Measurements from ENCODE around the gene TMEM208.

TMEM208 gene

GRCh38 chr16:67254801-67255552 is 28.0 kb downstream of the TMEM208 start:
- DNase-seq, result no peak

- DNase-seq, result no peak
These were observed 28.8 kb downstream of the TMEM208 start for GRCh38 chr16:67255553-67256221.

- DNase-seq, result no peak
These were observed 29.8 kb downstream of the TMEM208 start for GRCh38 chr16:67256701-67257230.

DNA sequence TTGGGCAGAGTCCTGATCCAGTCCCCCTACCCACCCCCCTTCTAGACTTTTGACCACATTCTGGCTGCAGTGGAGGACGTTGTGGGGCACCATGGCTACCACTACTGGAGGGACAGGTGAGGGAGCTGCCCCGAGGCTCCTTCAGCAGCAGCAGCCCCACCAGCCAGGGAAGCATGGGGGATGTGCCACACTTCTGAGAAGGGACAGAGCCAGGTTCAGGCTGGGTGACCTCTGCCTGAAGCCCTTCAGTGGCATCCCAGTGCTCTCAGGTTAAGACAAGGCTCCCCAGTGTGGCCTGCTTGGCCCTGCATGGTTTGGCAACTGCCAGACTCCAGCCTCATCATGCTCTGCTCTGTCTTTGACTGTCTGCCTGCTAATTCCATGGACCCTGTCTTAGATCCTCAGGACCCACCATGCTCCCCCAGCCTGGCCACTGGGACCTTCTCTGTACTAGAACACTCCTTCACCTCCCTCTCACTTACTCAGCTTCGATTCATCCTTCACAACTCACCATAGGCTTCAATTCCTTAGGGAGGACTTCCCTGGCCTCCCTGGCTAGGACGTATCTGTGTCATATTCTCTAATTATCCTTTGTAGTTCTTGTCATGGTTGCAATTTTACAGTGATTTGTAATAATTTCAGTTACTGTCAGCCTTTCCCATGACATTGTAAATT is 30.7 kb downstream of the TMEM208 start:
- DNase-seq, result no peak

DNA sequence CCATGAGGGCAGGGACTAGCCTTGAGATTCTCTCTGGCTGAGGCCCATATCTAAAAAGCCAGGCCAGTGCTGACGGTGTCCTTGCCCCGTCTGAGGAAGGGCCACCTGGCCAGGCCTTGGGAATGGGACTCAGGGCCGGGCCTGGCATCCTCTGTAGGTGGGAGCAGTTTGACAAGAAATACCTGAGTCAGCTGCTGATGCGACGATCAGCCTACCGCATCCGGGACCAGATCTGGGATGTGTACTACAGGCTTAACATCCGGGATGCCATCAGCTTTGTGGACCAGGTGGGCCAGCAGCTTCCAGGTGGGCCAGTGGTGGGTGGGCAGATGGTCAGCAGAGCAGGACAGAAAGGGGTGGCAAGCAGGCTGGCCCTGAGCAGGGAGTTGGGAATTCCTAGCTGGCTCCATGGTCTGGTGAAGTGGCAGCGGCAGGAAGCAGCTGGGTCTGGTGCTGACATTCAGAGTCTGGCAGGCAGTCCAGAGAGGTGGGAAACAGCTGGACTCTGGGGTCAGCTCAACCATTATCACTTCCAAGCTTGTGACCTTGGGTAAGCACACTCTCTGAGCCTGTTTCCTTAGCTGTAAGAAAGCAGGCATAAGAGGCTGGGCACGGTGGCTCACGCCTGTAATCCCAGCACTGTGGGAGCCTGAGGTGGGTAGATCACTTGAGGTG is 31.4 kb downstream of the TMEM208 start:
- DNase-seq, result no peak

DNA sequence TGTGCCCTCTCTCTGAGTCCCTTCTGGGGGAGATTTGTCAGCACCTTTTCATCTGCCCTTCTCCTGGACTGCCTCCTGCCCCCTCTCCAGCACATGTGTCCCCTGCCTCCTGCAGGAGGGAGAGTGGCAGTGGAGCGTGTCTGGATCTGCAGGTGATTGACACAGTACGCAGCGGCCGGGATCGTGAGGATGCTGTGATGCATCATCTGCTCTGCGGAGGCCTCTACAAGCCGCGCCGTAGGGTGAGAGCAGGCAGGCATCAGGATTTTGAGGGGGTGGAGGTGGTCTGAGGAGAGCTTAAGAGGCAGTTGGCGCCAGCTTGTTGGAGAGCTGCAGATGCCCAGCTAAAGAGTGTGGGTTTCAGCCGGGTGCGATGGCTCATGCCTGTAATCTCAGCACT is 32.8 kb downstream of the TMEM208 start:
- DNase-seq, result no peak

DNA sequence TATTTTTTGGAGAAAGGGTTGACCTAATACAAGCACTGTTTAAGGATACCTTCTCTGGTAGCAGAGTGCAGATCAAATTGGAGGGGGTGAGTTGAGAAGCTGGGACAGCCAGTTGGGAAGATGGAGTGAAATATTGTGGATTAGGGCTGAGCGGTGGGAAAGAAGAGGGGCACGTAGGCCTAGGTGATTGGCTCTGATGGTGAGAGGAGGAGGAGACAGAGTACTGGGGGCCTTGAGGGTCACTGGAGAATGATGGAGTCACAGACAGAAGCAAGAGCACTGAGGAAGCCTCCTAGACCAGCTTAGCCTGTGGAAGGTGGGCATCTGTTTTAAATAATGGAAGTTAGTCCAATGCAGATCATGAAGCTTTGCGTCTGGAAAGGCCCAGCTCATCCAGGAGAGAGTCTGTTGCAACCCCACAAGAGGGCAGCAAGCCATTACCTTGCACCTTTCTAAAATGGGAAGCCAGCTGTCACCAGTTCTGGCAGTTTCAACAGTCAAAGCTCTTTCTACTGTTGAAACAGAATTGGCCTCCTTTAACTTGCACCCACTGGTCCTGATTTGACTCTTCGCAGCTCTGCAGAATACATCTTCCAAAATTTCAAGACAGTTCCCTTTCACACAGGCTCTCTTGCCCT is 33.6 kb downstream of the TMEM208 start:
- DNase-seq, result peak; percentile 51

- no peak for DNase-seq
These were observed 36.3 kb downstream of the TMEM208 start for GRCh38 chr16:67263201-67263600.

DNA sequence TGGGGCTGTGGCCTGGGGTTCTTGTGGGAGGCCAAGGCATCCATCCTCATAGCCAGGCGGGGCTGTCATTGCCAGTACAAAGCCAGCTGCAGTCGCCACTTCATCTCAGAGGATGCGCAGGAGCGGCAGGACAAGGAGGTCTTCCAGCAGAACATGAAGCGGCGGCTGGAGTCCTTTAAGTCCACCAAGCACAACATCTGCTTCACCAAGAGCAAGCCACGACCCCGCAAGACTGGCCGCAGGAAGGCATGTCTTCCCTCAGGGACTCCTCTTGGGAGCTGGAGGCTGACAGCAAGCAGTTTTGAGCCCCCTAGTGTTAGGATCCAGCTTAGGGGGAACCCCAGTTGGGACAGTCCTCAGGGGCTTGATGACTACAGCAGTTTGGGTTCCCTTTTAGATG is 37.3 kb downstream of the TMEM208 start:
- no peak for DNase-seq

DNA sequence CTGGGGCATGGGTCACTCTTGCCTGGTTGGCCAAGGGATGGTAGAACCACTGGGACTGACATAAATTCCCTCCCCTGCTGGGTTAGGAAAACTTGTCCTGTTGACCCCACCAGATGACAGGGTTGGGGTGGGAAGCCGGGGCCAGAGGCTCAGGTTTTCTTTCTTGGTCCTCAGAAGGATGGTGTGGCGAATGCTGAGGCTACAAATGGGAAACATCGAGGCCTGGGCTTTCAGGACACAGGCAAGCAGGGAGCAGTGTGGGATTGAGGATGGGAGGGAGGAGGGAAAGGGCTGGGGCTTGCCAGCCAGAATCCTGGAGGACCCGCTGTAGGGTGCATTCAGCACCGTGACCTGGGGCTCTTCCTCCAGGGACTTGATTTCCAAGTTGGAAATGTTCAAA is 37.9 kb downstream of the TMEM208 start:
- no peak for DNase-seq

- DNase-seq, result no peak
These were observed 38.9 kb downstream of the TMEM208 start for GRCh38 chr16:67265834-67266233.

- DNase-seq, result no peak
These were observed 41.2 kb downstream of the TMEM208 start for GRCh38 chr16:67268136-67268579.

- no peak for DNase-seq
These were observed 42.8 kb downstream of the TMEM208 start for GRCh38 chr16:67269766-67270165.

GRCh38 chr16:67270931-67271338 is 44.0 kb downstream of the TMEM208 start:
- DNase-seq, result no peak

DNA sequence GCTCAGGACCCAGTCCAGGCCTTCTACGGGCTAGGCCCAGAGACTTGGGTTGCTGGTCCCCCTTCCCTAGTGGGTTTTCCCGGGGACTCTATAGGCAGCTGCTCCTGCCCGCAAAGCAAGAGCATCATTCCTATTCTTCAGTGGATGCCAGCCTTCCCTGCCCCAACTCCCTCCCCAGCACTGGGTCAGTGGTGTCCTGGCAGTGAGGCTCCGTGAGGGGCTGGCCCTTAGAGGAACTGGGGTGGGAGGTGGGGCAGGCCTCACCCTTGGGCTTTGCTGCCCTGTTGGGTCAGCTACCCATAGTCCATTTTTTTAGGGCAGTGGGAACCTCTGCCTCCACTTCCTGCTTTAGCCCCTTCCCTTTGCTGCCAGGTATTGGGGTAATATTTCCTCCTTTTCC is 44.5 kb downstream of the TMEM208 start:
- DNase-seq, result no peak

DNA sequence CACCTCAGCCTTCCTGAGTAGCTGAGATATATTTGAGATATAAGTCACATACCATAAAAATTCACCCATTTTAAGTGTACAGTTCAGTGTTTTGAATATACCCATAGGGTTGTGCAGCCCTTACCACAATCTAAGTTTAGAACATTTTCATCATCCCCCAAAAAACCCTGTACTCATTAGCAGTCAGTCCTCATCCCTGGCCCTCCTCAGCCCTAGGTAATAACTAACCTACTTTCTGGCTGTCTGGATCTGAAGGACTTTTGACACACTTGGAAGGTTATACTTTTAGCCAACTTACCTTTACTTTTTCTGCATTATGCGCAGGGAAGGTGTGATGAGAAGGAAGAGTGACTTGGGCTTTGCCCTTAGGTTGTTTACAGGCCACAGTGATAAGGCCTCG is 48.4 kb downstream of the TMEM208 start:
- DNase-seq, result no peak

DNA sequence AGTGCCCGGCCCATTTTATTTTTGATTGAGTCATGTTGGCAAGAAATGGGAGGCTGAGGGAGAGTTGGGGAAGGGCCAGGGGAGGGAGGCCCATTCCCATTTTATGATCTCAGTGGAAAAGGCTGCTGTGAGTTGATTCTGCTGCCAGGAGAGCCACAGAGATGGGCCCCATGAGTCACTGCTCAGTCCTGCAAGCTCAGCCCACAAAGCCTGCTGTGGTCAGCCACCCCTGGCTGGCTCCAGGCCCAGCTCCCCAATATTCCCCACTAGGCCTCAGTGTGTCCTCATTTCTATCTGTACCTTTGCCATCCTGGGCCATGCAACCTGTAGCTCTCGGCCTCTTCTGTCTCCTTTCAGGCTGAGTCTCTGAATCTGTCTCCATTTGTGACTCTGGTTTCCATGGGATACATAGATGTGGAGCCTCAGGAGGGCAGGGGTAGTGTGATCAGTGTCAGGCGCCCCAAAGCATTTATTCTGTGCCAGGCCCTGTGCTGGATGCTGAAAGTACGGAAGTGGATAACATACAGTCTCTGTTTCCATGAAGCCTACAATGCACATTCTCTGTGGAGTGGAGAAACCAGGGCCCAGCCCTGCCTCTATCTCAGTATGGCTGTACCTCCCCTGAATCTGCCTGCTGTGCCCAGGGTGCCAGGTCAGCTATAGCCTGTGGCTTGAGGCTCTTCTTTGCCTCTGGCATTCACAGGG is 50.5 kb downstream of the TMEM208 start:
- DNase-seq, result peak; percentile 52

- no peak for DNase-seq
These were observed 51.3 kb downstream of the TMEM208 start for GRCh38 chr16:67277999-67278772.
